HL-60 (cell line): Measurements from ENCODE around the gene NFE2L1.

Source experiments
- DNase-seq, 2 experiments: peaks; one replicate each; pipeline ENCODE4 v3.0.0-alpha.2; 2010 to 2020; ENCODE audit warnings: low read depth in 1 of 2, low spot score in 1 of 2
- H3K27ac ChIP-seq: fragments of 250-450 bp; sonication (Bioruptor Pico); replicated peaks from 2 replicates; pipeline ENCODE4 v1.5.1; 2020; ENCODE audit warnings: mild to moderate bottlenecking, moderate library complexity
- H3K27me3 ChIP-seq: fragments of 250-450 bp; sonication (Bioruptor Pico); 2 replicates; pipeline ENCODE4 v1.5.1; 2021; ENCODE audit warnings: mild to moderate bottlenecking, moderate library complexity; ENCODE audit not compliant: insufficient read depth, poor library complexity, severe bottlenecking
- H3K4me3 ChIP-seq: replicated peaks from 2 replicates; pipeline ENCODE4 v1.5.1; 2011; ENCODE audit warnings: mild to moderate bottlenecking, control low read depth, low read length; ENCODE audit not compliant: insufficient read depth
- GABPA ChIP-seq: IDR thresholded peaks from 2 replicates; pipeline ENCODE4 v1.6.1; 2012; ENCODE audit warnings: low read depth
- POLR2AphosphoS5 ChIP-seq: IDR thresholded peaks from 2 replicates; pipeline ENCODE4 v1.6.1; 2012; ENCODE audit warnings: low read depth
- SPI1 ChIP-seq: IDR thresholded peaks from 2 replicates; pipeline ENCODE4 v1.6.1; 2012; ENCODE audit warnings: low read depth, mild to moderate bottlenecking, borderline replicate concordance
- TF ChIP-seq, protein P1 (sequence below): IDR thresholded peaks from 2 replicates; pipeline ENCODE4 v1.6.1; 2012; ENCODE audit warnings: low read depth; ENCODE audit not compliant: insufficient replicate concordance
- TF ChIP-seq, protein P2 (sequence below): IDR thresholded peaks from one replicate; pipeline ENCODE4 v1.5.1; 2011; ENCODE audit warnings: low read length, control low read depth, inconsistent platforms; ENCODE audit not compliant: insufficient read depth

Gene NFE2L1

DNA sequence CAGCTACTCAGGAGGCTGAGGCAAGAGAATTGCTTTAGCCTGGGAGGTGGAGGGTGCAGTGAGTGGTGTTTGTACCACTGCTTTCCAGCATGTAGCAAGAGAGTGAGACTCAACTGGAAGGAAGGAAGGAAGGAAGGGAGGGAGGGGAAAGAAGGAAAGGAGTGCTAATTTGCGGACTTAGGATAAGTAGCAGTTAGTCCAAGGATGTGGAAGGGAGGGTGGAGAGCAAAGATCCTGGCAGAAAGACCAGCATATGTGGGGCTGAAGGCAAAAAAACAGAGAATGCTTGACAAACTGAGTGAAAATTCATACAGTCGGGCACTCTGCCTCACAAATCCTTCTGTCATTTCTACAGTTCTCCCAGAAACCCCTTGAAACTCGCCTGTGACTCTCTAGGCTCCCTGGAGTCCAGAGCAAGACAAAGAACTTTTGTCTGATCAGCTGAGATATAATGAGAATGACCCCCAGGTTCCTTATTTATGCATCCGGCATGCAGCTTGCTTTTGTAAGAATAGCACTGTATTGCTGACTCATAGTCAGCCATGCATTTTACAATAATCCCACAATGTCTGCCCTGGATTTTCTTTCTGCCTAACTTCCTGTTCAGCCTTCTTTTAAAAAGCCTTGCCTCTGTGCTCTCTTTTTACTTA is 45.8 kb upstream of the NFE2L1 start:
- TF ChIP-seq SPI1 (peak; percentile 42; the same call in 1 of the 2 replicates), POLR2AphosphoS5 (no peak)
- TF ChIP-seq, protein P1, sequence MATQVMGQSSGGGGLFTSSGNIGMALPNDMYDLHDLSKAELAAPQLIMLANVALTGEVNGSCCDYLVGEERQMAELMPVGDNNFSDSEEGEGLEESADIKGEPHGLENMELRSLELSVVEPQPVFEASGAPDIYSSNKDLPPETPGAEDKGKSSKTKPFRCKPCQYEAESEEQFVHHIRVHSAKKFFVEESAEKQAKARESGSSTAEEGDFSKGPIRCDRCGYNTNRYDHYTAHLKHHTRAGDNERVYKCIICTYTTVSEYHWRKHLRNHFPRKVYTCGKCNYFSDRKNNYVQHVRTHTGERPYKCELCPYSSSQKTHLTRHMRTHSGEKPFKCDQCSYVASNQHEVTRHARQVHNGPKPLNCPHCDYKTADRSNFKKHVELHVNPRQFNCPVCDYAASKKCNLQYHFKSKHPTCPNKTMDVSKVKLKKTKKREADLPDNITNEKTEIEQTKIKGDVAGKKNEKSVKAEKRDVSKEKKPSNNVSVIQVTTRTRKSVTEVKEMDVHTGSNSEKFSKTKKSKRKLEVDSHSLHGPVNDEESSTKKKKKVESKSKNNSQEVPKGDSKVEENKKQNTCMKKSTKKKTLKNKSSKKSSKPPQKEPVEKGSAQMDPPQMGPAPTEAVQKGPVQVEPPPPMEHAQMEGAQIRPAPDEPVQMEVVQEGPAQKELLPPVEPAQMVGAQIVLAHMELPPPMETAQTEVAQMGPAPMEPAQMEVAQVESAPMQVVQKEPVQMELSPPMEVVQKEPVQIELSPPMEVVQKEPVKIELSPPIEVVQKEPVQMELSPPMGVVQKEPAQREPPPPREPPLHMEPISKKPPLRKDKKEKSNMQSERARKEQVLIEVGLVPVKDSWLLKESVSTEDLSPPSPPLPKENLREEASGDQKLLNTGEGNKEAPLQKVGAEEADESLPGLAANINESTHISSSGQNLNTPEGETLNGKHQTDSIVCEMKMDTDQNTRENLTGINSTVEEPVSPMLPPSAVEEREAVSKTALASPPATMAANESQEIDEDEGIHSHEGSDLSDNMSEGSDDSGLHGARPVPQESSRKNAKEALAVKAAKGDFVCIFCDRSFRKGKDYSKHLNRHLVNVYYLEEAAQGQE, result peak; percentile 28
- Histone ChIP-seq H3K27ac (peak overlapping the region; percentile 75), H3K4me3 (no peak overlapping the region), H3K27me3 (no peaks in the 10 kb centered on the region)
- peak; percentile 67 to 79 for DNase-seq

DNA sequence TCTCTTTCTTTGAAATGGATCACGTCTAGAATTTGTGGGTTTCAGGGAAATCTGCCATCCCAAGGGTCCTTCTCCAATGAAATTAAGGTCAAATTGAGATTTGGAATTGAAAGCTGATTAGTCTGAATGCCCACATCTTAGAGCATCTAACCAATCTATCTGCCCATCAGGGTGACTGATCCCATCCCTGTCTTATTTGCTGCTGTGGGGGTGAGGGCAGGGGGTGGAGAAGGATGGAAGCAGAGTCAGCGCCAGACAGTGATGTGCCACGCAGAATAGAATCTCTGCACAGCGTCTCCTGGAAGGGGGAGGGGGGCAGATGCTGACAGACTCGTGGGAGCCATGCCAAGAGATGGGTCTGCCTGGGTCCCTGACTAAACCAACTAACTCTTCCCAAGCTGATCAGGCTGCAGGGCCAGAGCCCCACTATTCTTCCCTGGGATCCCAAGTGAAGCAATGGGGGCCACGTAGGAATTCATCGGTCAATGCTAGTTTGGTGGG is 45.2 kb upstream of the NFE2L1 start:
- DNase-seq, result no peak
- H3K27ac ChIP-seq, result peak overlapping the region; percentile 75
- no peaks in the 10 kb centered on the region for H3K27me3 ChIP-seq
- TF ChIP-seq POLR2AphosphoS5 (no peak), SPI1 (no peak), GABPA (no peak)
- TF ChIP-seq, protein P2, sequence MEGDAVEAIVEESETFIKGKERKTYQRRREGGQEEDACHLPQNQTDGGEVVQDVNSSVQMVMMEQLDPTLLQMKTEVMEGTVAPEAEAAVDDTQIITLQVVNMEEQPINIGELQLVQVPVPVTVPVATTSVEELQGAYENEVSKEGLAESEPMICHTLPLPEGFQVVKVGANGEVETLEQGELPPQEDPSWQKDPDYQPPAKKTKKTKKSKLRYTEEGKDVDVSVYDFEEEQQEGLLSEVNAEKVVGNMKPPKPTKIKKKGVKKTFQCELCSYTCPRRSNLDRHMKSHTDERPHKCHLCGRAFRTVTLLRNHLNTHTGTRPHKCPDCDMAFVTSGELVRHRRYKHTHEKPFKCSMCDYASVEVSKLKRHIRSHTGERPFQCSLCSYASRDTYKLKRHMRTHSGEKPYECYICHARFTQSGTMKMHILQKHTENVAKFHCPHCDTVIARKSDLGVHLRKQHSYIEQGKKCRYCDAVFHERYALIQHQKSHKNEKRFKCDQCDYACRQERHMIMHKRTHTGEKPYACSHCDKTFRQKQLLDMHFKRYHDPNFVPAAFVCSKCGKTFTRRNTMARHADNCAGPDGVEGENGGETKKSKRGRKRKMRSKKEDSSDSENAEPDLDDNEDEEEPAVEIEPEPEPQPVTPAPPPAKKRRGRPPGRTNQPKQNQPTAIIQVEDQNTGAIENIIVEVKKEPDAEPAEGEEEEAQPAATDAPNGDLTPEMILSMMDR, result no peak
- TF ChIP-seq, protein P1, result no peak
- no peak overlapping the region for H3K4me3 ChIP-seq

DNA sequence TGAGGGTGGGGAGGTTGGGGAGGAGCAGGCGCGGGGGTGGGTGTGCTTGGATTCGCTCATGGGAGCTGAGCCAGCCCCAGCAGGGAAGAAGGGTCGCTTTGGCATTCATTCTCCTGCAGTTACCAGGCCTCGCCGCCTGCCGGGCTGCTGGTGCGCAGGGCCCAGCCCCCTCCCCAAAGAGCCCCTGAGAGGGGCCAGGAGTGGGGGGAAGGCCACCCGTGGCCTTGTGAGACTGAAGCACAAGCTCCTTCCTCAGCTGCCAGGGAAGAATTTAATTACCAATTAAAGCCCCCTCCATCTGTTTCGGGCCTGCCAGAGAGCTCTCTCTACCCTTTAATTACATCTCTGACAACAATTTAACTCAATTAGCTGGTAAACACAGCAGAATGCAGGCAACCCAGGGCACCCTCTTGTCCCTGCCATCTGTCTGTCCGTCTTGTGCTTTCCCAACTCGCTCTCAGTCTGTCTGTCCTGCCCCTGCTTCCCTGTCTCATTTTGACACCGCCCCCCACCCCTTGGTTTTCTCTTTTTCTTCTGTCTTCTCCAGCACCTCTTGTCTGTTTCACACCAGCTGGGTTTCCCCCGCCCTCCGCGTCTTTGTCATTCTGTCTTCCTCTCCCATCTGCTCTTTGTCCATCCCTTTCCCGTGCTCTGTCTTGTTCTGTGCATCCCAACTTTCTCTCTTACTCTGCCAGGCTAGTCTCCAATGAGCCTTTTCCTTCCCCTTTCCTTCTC is 44.6 kb upstream of the NFE2L1 start:
- peak overlapping the region; percentile 75; the same call in 1 of the 2 replicates for H3K27ac ChIP-seq
- TF ChIP-seq, protein P1, result no peak
- no peak for TF ChIP-seq POLR2AphosphoS5
- TF ChIP-seq, protein P2, result no peak
- TF ChIP-seq GABPA, result no peak
- H3K4me3 ChIP-seq, result no peak overlapping the region
- no peaks in the 10 kb centered on the region for H3K27me3 ChIP-seq
- DNase-seq, result no peak
